ENCODE measurements around the gene RSPH9. TPM values are rescaled to one million over a fixed set of nuclear protein-coding genes. Genes with fewer than 3 reads are reported as not detected.
"Not testable (repeated sequence)": the region's sequence is repeated elsewhere in the genome, so short reads cannot be mapped to it uniquely, and the experiment has no call there.

Gene RSPH9
- total RNA-seq, 1 experiment from 2014 or later, result 0.28 TPM

- H3K27me3 ChIP-seq (ENCODE audit: control insufficient read depth, insufficient read depth, low read length), result no peaks in the 10 kb centered on the region
- ATAC-seq (no peak), DNase-seq (ENCODE audit: low read depth, low spot score) (no peak)
- no TSS peak for BruUV-seq (replicated peaks)
- ChIA-PET CTCF (no interaction called here), POLR2A (no interaction called here)
- in situ Hi-C loops (cut with HindIII; ENCODE audit: low pct_unique_long_range_greater_than_20kb, low sequenced_read_pairs) (no loop called here), intact Hi-C loops (cut with micrococcal nuclease; ENCODE audit: unreplicated experiment) (no loop called here)
- peak overlapping the region; percentile 92 for H3K27ac ChIP-seq (ENCODE audit: low read length)
- no peak overlapping the region for H3K4me3 ChIP-seq (ENCODE audit: low read depth in 2 of 2, low read length in 2 of 2)
- peaks cover 2% of the 10 kb centered on the region; the same call in 1 of the 2 replicates for H3K36me3 ChIP-seq (ENCODE audit: control insufficient read depth, insufficient read depth, low read length)
- no peaks in the 10 kb centered on the region for H3K9me3 ChIP-seq (ENCODE audit: control insufficient read depth, insufficient read depth, low read depth, low read length)
- peaks cover 26% of the 10 kb centered on the region for H3K4me1 ChIP-seq (ENCODE audit: control insufficient read depth, insufficient read depth, low read length)
- TF ChIP-seq SIN3A (IDR thresholded peaks at IDR 0.05; ENCODE audit: borderline replicate concordance, insufficient read depth, low read depth, low read length), result no peak
- TF ChIP-seq TCF7L2 (IDR thresholded peaks at IDR 0.05; ENCODE audit: low read depth, low read length), result no peak
- no peak for TF ChIP-seq POLR2AphosphoS5 (IDR thresholded peaks at IDR 0.05; ENCODE audit: low read depth, low read length)
- TF ChIP-seq CTCF (IDR thresholded peaks at IDR 0.05), result no peak
- no peak for TF ChIP-seq REST (IDR thresholded peaks at IDR 0.05; ENCODE audit: insufficient read depth in 1 of 2, low read depth in 2 of 2, low read length in 1 of 2)
Measured at GRCh38 chr6:43630980-43631619, 13.7 kb upstream of the RSPH9 start.

GRCh38 chr6:43633002-43633401 is 11.8 kb upstream of the RSPH9 start:
- BruUV-seq (replicated peaks); ATAC-seq; H3K27ac ChIP-seq (ENCODE audit: low read length); H3K4me3 ChIP-seq (ENCODE audit: low read depth in 2 of 2, low read length in 2 of 2); H3K27me3 ChIP-seq (ENCODE audit: control insufficient read depth, insufficient read depth, low read length); DNase-seq (ENCODE audit: low read depth, low spot score); H3K9me3 ChIP-seq (ENCODE audit: control insufficient read depth, insufficient read depth, low read depth, low read length); CTCF ChIA-PET; intact Hi-C loops (cut with micrococcal nuclease; ENCODE audit: unreplicated experiment); in situ Hi-C loops (cut with HindIII; ENCODE audit: low pct_unique_long_range_greater_than_20kb, low sequenced_read_pairs); H3K36me3 ChIP-seq (ENCODE audit: control insufficient read depth, insufficient read depth, low read length): not testable (repeated sequence)
- POLR2A ChIA-PET, result interaction anchor here (0.7 kb wide), 1 partner anchor 961 kb away, joined by 7 read pairs; no protein-coding TSS in a partner anchor
- peaks cover 20% of the 10 kb centered on the region for H3K4me1 ChIP-seq (ENCODE audit: control insufficient read depth, insufficient read depth, low read length)

- POLR2A ChIA-PET, result interaction anchor here (0.5 kb wide), 2 partner anchors 59 to 70 kb away, joined by 4 read pairs; no protein-coding TSS in a partner anchor
- Histone ChIP-seq H3K36me3 (ENCODE audit: control insufficient read depth, insufficient read depth, low read length) (peaks cover 6% of the 10 kb centered on the region), H3K27me3 (ENCODE audit: control insufficient read depth, insufficient read depth, low read length) (no peaks in the 10 kb centered on the region), H3K4me3 (ENCODE audit: low read depth in 2 of 2, low read length in 2 of 2) (peak overlapping the region in 1 of 2 experiments; percentile 84; a peak in 2 of 4 replicates), H3K9me3 (ENCODE audit: control insufficient read depth, insufficient read depth, low read depth, low read length) (no peaks in the 10 kb centered on the region), H3K4me1 (ENCODE audit: control insufficient read depth, insufficient read depth, low read length) (peaks cover 20% of the 10 kb centered on the region), H3K27ac (ENCODE audit: low read length) (peak overlapping the region; percentile 95)
- TF ChIP-seq SIN3A (IDR thresholded peaks at IDR 0.05; ENCODE audit: borderline replicate concordance, insufficient read depth, low read depth, low read length), result no peak
- no peak for TF ChIP-seq CTCF (IDR thresholded peaks at IDR 0.05)
- no peak for TF ChIP-seq TCF7L2 (IDR thresholded peaks at IDR 0.05; ENCODE audit: low read depth, low read length)
- no peak for TF ChIP-seq POLR2AphosphoS5 (IDR thresholded peaks at IDR 0.05; ENCODE audit: low read depth, low read length)
- no peak for TF ChIP-seq REST (IDR thresholded peaks at IDR 0.05; ENCODE audit: insufficient read depth in 1 of 2, low read depth in 2 of 2, low read length in 1 of 2)
- DNase-seq (ENCODE audit: low read depth, low spot score), result no peak
- in situ Hi-C loops (cut with HindIII; ENCODE audit: low pct_unique_long_range_greater_than_20kb, low sequenced_read_pairs) (no loop called here), intact Hi-C loops (cut with micrococcal nuclease; ENCODE audit: unreplicated experiment) (no loop called here)
- CTCF ChIA-PET, result no interaction called here
- no TSS peak for BruUV-seq (replicated peaks)
- no peak; the same call in 1 of the 2 replicates for ATAC-seq
Measured at GRCh38 chr6:43634702-43635303, 10.0 kb upstream of the RSPH9 start.
